Lower leg skin (tissue), 4 donors: ENCODE data around the gene ACIN1. TPM values are rescaled to one million over a fixed set of nuclear protein-coding genes. Genes with fewer than 3 reads are reported as not detected.
"Not testable (repeated sequence)": the region's sequence is repeated elsewhere in the genome, so short reads cannot be mapped to it uniquely, and the experiment has no call there.

ENCODE experiments used
- DNase-seq, 2 donors: peaks; one replicate each; pipeline ENCODE4 v3.0.0-alpha.2; 2019; ENCODE audit warnings: low spot score in 2 of 2
- H3K4me3 ChIP-seq: fragments of 200-600 bp; sonication (generic); 2 replicates; pipeline ENCODE4 v1.5.1; 2017; ENCODE audit warnings: mild to moderate bottlenecking, low read depth; ENCODE audit not compliant: poor library complexity, severe bottlenecking
- CTCF ChIP-seq, 3 donors: fragments of 450-650 bp; IDR thresholded peaks; one replicate each; pipeline ENCODE4 v1.5.1; 2016; ENCODE audit warnings: antibody characterized with exemption in 3 of 3, mild to moderate bottlenecking in 3 of 3, moderate library complexity in 2 of 3
- POLR2A ChIP-seq, 2 donors: fragments of 450-650 bp; IDR thresholded peaks; one replicate each; pipeline ENCODE4 v1.6.1; 2016 to 2017; ENCODE audit warnings: antibody characterized with exemption in 2 of 2, mild to moderate bottlenecking in 1 of 2, moderate library complexity in 1 of 2
- WGBS, 2 donors: methylation state at CpG; one replicate each; pipeline ENCODE4 v1.1.5; 2018; 5-methylcytosine and 5-hydroxymethylcytosine counted together
- intact Hi-C: fragments of 100-400 bp; cut with DNase I; formaldehyde crosslinking; loops from one replicate; pipeline ENCODE4 v1.15.0; 2023; ENCODE audit warnings: low total_unique reads
- total RNA-seq, 4 donors: library from RNA; depleted of rRNA; stranded (reverse); fragments of >200 nt; gene quantifications; one replicate each; pipeline ENCODE4 v1.1.0, GENCODE V29; 2016

ACIN1 gene
- total RNA-seq, 4 donors from 2014 or later, result 52.7 to 97.5 (median 79.8) TPM

GRCh38 chr14:23021434-23021833, 73.5 kb downstream of the ACIN1 start:
- intact Hi-C loops, result no loop called here
- no peak for DNase-seq
- 80 to 82% methylated on average over 9 of the region's 9 CpGs for WGBS, 2 donors
- H3K4me3 ChIP-seq, result no peak overlapping the region
- TF ChIP-seq POLR2A (IDR thresholded peaks at IDR 0.05) (no peak), CTCF (IDR thresholded peaks at IDR 0.05) (no peak)

GRCh38 chr14:23020143-23021128, 74.5 kb downstream of the ACIN1 start:
- 91 to 95% methylated on average over 7 of the region's 7 CpGs for WGBS, 2 donors
- H3K4me3 ChIP-seq, result no peak overlapping the region
- intact Hi-C loops, result no loop called here
- TF ChIP-seq CTCF (IDR thresholded peaks at IDR 0.05), result no peak
- no peak for TF ChIP-seq POLR2A (IDR thresholded peaks at IDR 0.05)
- DNase-seq, result no peak

GRCh38 chr14:23018107-23018506, 76.8 kb downstream of the ACIN1 start:
- no peak for DNase-seq
- TF ChIP-seq POLR2A (IDR thresholded peaks at IDR 0.05) (no peak), CTCF (IDR thresholded peaks at IDR 0.05) (no peak)
- no peak overlapping the region for H3K4me3 ChIP-seq
- intact Hi-C loops, result no loop called here

- intact Hi-C loops, result no loop called here
- 82 to 89% methylated on average over 5 of the region's 5 CpGs for WGBS, 2 donors
- no peak for DNase-seq
- no peak for TF ChIP-seq CTCF (IDR thresholded peaks at IDR 0.05)
- TF ChIP-seq POLR2A (IDR thresholded peaks at IDR 0.05), result no peak
- H3K4me3 ChIP-seq, result no peak overlapping the region
Observed at GRCh38 chr14:23017091-23017490, 77.8 kb downstream of the ACIN1 start.

GRCh38 chr14:23015618-23016017, 79.3 kb downstream of the ACIN1 start:
- TF ChIP-seq POLR2A (IDR thresholded peaks at IDR 0.05) (no peak), CTCF (IDR thresholded peaks at IDR 0.05) (no peak)
- H3K4me3 ChIP-seq, result no peak overlapping the region
- 72 to 84% methylated on average over 4 of the region's 4 CpGs for WGBS, 2 donors
- intact Hi-C loops, result no loop called here
- no peak for DNase-seq

DNA sequence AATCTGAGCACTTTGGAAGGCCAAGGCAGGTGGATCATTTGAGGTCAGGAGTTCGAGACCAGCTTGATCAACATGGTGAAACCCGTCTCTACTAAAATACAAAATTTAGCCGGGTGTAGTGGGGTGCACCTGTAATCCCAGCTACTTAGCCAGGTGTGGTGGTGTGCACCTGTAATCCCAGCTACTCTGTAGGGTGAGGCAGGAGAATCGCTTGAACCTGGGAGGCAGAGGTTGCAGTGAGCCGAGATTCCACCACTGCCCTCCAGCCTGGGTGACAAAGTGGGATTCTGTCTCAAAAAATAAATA, 81.2 kb downstream of the ACIN1 start:
- WGBS, 2 donors, result 87 to 92% methylated on average over 5 of the region's 5 CpGs
- DNase-seq, result peak in 1 of 2 donors; percentile 29
- intact Hi-C loops, H3K4me3 ChIP-seq: not testable (repeated sequence)
